Left ventricle myocardium inferior (tissue), 1 donor: ENCODE results near the gene SERP2. TPM values are rescaled to one million over a fixed set of nuclear protein-coding genes. Genes with fewer than 3 reads are reported as not detected.
A peak's percentile ranks its signal among the peaks of the same experiment; 100 is the strongest.

Experiments used
- DNase-seq: peaks from one replicate; pipeline ENCODE4 v3.0.0-alpha.2; 2020
- H3K27ac ChIP-seq: fragments of 200-600 bp; replicated peaks from 2 replicates; pipeline ENCODE4 v1.8.0; 2021
- H3K27me3 ChIP-seq: fragments of 200-600 bp; 2 replicates; pipeline ENCODE4 v1.8.0; 2021; ENCODE audit warnings: low read depth
- H3K36me3 ChIP-seq: fragments of 200-600 bp; 2 replicates; pipeline ENCODE4 v1.8.0; 2021
- H3K4me1 ChIP-seq: fragments of 200-600 bp; 2 replicates; pipeline ENCODE4 v1.8.0; 2021
- H3K4me3 ChIP-seq: fragments of 200-600 bp; 2 replicates; pipeline ENCODE4 v1.8.0; 2021; ENCODE audit warnings: mild to moderate bottlenecking, moderate library complexity
- H3K9me3 ChIP-seq: fragments of 200-600 bp; replicated peaks from 2 replicates; pipeline ENCODE4 v1.8.0; 2021
- CTCF ChIP-seq: fragments of 200-600 bp; IDR thresholded peaks from 2 replicates; pipeline ENCODE4 v1.8.0; 2021; ENCODE audit warnings: antibody characterized with exemption, mild to moderate bottlenecking, borderline replicate concordance
- intact Hi-C: fragments of 100-400 bp; cut with micrococcal nuclease; formaldehyde crosslinking; loops from one replicate; pipeline ENCODE4 v1.11.0; 2022
- total RNA-seq: library from RNA; stranded (reverse); fragmentation: NEBNext Ultra II Directional; extraction: Animal tissue kit (Norgen Biotek cat#: 25700); gene quantifications from one replicate; pipeline ENCODE4 v1.2.1, GENCODE V29; 2021
- donor health status: DM: no; HTN: yes; CAD: no; lungs with severe emphysema.

Gene SERP2
- total RNA-seq, 1 donor from 2014 or later: 13.0 TPM

DNA sequence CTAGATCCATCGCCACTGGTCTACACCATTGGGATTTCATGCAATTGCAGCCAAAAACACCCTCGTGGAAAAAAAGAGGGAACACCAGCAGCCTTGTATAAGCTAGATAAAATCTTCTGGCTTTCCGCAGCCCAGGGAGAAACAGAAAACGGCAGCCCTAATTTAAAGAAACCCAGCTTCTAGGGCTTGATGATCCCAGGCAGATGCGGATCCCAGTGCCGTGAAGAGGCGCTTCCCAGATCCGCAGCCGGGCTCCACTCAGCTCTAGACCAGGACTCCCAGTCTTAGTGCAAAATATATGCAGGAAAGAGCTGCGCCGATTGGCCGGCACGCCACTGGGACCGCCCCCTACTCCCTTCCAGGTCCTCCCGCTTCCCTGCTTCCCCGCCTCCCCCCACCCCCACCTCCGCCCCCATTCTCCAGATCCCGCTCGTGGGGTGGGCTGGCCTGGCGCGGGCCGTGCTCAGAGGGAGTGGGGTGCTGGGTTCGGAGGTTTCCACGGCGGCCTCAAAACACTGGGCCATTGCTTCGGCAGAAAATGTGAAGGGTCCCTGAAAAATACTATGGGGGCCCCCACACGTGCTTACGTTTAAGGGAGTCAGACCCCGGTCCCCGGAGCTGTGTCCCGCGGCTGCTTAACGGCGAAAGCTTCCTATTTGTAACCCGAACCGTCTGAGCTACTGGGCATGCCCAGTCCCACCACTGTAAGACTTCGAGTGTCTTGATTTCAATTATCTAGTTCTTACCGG, 63.1 kb downstream of the SERP2 start:
- H3K27me3 ChIP-seq: no peaks in the 10 kb centered on the region
- peak overlapping the region; percentile 87 for H3K4me3 ChIP-seq
- peak overlapping the region; percentile 95 for H3K27ac ChIP-seq
- no peak for TF ChIP-seq CTCF
- peak; percentile 95 for DNase-seq
- intact Hi-C loops: loop anchor here (5.0 kb wide), 2 partner anchors 199 to 384 kb away; no protein-coding TSS in a partner anchor
- peaks cover 24% of the 10 kb centered on the region for H3K36me3 ChIP-seq
- H3K9me3 ChIP-seq: no peaks in the 10 kb centered on the region
- peaks cover 61% of the 10 kb centered on the region for H3K4me1 ChIP-seq

DNA sequence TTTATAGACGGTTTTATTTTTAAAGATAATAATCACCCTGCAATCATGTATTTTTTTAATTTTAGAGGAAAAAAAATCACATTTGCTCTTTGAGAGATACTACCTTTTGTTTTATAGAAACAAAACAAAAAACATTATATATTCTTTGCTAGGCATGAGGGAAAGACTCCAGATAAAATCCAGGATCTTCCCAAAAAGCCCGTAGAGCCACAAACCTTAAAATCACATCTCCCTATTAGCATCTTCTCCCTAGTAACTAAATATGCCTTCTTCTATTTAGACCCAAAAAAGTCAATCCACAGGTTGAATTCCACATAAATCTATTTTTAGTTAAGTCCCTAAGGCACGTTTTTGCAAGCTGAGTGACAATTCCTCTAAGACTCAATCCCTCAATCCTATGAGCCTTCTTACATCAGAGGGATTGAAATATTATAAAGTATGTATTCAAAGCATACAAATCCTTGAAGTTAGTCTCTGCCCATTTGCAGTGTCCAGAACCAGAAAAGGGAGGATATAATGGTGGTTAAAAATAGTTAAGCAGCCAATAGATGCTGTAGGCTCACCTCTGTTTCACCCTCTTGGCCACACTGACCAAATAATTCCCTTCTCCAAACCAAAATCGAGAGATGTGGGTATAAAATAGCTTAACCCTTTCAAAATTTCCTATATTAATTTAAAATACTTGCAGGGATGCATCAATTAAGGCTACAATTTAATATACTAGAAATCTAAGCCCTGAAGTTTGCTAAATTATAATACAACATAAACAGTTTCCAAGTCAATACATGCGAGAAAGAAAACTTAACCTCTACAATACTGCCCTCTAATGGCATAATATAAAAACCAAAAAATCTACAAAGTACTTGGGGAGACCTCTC, 64.0 kb downstream of the SERP2 start:
- no peak for DNase-seq
- Histone ChIP-seq H3K4me1 (peaks cover 53% of the 10 kb centered on the region), H3K4me3 (peak overlapping the region; percentile 87), H3K9me3 (no peaks in the 10 kb centered on the region), H3K27ac (peak overlapping the region; percentile 95), H3K36me3 (peaks cover 24% of the 10 kb centered on the region), H3K27me3 (no peaks in the 10 kb centered on the region)
- intact Hi-C loops: loop anchor here (2.0 to 5.0 kb wide), 3 partner anchors 200 to 533 kb away; no protein-coding TSS in a partner anchor
- peak; percentile 65 for TF ChIP-seq CTCF

- intact Hi-C loops: loop anchor here (2.0 to 5.0 kb wide), 3 partner anchors 201 to 533 kb away; no protein-coding TSS in a partner anchor
- Histone ChIP-seq H3K4me3 (no peak overlapping the region), H3K27me3 (no peaks in the 10 kb centered on the region), H3K27ac (no peak overlapping the region), H3K9me3 (no peaks in the 10 kb centered on the region), H3K36me3 (peaks cover 19% of the 10 kb centered on the region), H3K4me1 (peaks cover 46% of the 10 kb centered on the region)
- TF ChIP-seq CTCF: no peak
- DNase-seq: no peak
Measured at GRCh38 chr13:44438234-44438579, 64.6 kb downstream of the SERP2 start.

GRCh38 chr13:44439452-44440024, 65.9 kb downstream of the SERP2 start:
- no peak for TF ChIP-seq CTCF
- intact Hi-C loops: loop anchor here (2.0 to 5.0 kb wide), 3 partner anchors 202 to 535 kb away; no protein-coding TSS in a partner anchor
- peaks cover 33% of the 10 kb centered on the region for H3K4me1 ChIP-seq
- H3K27ac ChIP-seq: peak overlapping the region; percentile 18
- no peaks in the 10 kb centered on the region for H3K27me3 ChIP-seq
- no peaks in the 10 kb centered on the region for H3K9me3 ChIP-seq
- no peak overlapping the region for H3K4me3 ChIP-seq
- peaks cover 5% of the 10 kb centered on the region for H3K36me3 ChIP-seq
- no peak for DNase-seq

DNA sequence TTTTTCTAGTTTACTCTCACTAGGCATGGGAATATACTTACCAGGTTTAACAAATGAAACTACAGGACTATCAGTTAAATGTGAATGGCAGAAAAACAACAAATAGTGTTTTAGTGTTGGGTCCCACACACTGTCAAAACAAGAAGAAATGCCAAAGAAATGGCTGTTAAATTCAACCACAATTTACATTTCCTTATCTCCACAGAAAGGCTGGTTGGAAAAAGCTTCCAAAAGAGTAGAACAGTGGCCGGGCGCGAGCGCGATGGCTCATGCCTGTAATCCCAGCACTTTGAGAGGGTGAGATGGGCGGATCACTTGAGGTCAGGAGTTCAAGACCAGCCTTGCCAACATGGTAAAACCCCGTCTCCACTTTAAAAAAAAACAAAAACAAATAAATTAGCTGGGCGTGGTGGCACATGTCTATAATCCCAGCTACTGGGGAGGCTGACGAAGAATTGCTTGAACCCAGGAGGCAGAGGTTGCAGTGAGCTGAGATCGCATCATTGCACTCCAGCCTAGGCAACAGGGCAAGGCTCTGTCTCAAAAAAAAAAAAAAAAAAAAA, 66.5 kb downstream of the SERP2 start:
- no peak overlapping the region for H3K4me3 ChIP-seq
- no peak overlapping the region for H3K27ac ChIP-seq
- no peaks in the 10 kb centered on the region for H3K27me3 ChIP-seq
- H3K36me3 ChIP-seq: no peaks in the 10 kb centered on the region
- no peak for DNase-seq
- peaks cover 28% of the 10 kb centered on the region for H3K4me1 ChIP-seq
- no peaks in the 10 kb centered on the region for H3K9me3 ChIP-seq
- no peak for TF ChIP-seq CTCF
- intact Hi-C loops: no loop called here
